H9 (cell line): ENCODE measurements around the gene FST. TPM values are rescaled to one million over a fixed set of nuclear protein-coding genes. Genes with fewer than 3 reads are reported as not detected.

Source experiments
- DNase-seq: peaks from one replicate; pipeline ENCODE4 v3.0.0-alpha.2; 2017
- H2AFZ ChIP-seq: one replicate; pipeline ENCODE4 v1.6.1; 2013; ENCODE audit warnings: mild to moderate bottlenecking, low read length, control low read depth, moderate library complexity
- H2AK5ac ChIP-seq: 2 replicates; pipeline ENCODE4 v1.6.1; 2013; ENCODE audit warnings: low read length, control low read depth, mixed read lengths; ENCODE audit not compliant: insufficient read length
- H2BK120ac ChIP-seq: one replicate; pipeline ENCODE4 v1.6.1; 2013; ENCODE audit warnings: low read depth, mild to moderate bottlenecking, low read length, control low read depth, inconsistent platforms; ENCODE audit not compliant: poor library complexity, severe bottlenecking
- H2BK12ac ChIP-seq: 2 replicates; pipeline ENCODE4 v1.6.1; 2013; ENCODE audit warnings: low read length, control low read depth, mixed read lengths, low read depth; ENCODE audit not compliant: insufficient read length
- H2BK15ac ChIP-seq: 2 replicates; pipeline ENCODE4 v1.6.1; 2013; ENCODE audit warnings: low read depth, low read length, control low read depth
- H2BK20ac ChIP-seq: one replicate; pipeline ENCODE4 v1.6.1; 2013; ENCODE audit warnings: low read depth, mild to moderate bottlenecking, low read length, control low read depth, inconsistent platforms; ENCODE audit not compliant: poor library complexity, severe bottlenecking
- H2BK5ac ChIP-seq: 2 replicates; pipeline ENCODE4 v1.6.1; 2013; ENCODE audit warnings: low read length, control low read depth, mixed read lengths; ENCODE audit not compliant: insufficient read length
- H3K14ac ChIP-seq: 2 replicates; pipeline ENCODE4 v1.6.1; 2013; ENCODE audit warnings: low read length, control low read depth; ENCODE audit not compliant: insufficient read depth
- H3K18ac ChIP-seq: 2 replicates; pipeline ENCODE4 v1.6.1; 2013; ENCODE audit warnings: low read depth, mild to moderate bottlenecking, mixed read lengths, low read length, control low read depth; ENCODE audit not compliant: insufficient read length
- H3K23ac ChIP-seq: 2 replicates; pipeline ENCODE4 v1.6.1; 2013; ENCODE audit warnings: low read length, control low read depth, mixed read lengths, low read depth; ENCODE audit not compliant: insufficient read length
- H3K23me2 ChIP-seq: 2 replicates; pipeline ENCODE4 v1.6.1; 2013; ENCODE audit warnings: low read depth, mild to moderate bottlenecking, mixed read lengths, low read length, control low read depth; ENCODE audit not compliant: insufficient read length, poor library complexity, severe bottlenecking
- H3K27ac ChIP-seq: 2 replicates; pipeline ENCODE4 v1.5.1; 2013; ENCODE audit warnings: low read length, control low read depth, mixed read lengths, low read depth; ENCODE audit not compliant: insufficient read length
- H3K27me3 ChIP-seq: 2 replicates; pipeline ENCODE4 v1.6.1; 2013; ENCODE audit warnings: low read length, control low read depth, inconsistent platforms; ENCODE audit not compliant: insufficient read depth
- H3K4ac ChIP-seq: 2 replicates; pipeline ENCODE4 v1.6.1; 2013; ENCODE audit warnings: low read depth, mild to moderate bottlenecking, control low read depth, inconsistent platforms, low read length, moderate library complexity
- H3K4me1 ChIP-seq: 2 replicates; pipeline ENCODE4 v1.6.1; 2013; ENCODE audit warnings: low read length, control low read depth, inconsistent platforms; ENCODE audit not compliant: insufficient read depth
- H3K4me2 ChIP-seq: 2 replicates; pipeline ENCODE4 v1.6.1; 2013; ENCODE audit warnings: low read length, control low read depth, mixed read lengths; ENCODE audit not compliant: insufficient read length, insufficient read depth
- H3K56ac ChIP-seq: 2 replicates; pipeline ENCODE4 v1.6.1; 2013; ENCODE audit warnings: low read depth, mild to moderate bottlenecking, mixed read lengths, low read length, control low read depth; ENCODE audit not compliant: insufficient read length
- H3K79me1 ChIP-seq: 2 replicates; pipeline ENCODE4 v1.6.1; 2013; ENCODE audit warnings: low read depth, mild to moderate bottlenecking, moderate library complexity, low read length, control low read depth, inconsistent platforms; ENCODE audit not compliant: insufficient read depth, poor library complexity, severe bottlenecking
- H3K79me2 ChIP-seq: 2 replicates; pipeline ENCODE4 v1.6.1; 2013; ENCODE audit warnings: low read length, control low read depth, inconsistent platforms; ENCODE audit not compliant: insufficient read depth
- H3K9ac ChIP-seq: 2 replicates; pipeline ENCODE4 v1.6.1; 2013; ENCODE audit warnings: low read length, control low read depth, mixed read lengths; ENCODE audit not compliant: insufficient read length; ENCODE audit errors: extremely low read depth
- H3K9me3 ChIP-seq: one replicate; pipeline ENCODE4 v1.6.1; 2013; ENCODE audit warnings: low read depth, low read length, inconsistent platforms; ENCODE audit not compliant: control insufficient read depth
- H3T11ph ChIP-seq: one replicate; pipeline ENCODE4 v1.6.1; 2013; ENCODE audit warnings: mild to moderate bottlenecking, low read length, control low read depth, inconsistent platforms
- H4K20me1 ChIP-seq: one replicate; pipeline ENCODE4 v1.6.1; 2013; ENCODE audit not compliant: control insufficient read depth, insufficient read length, insufficient read depth
- H4K5ac ChIP-seq: 2 replicates; pipeline ENCODE4 v1.6.1; 2013; ENCODE audit warnings: low read depth, mild to moderate bottlenecking, mixed read lengths, low read length, control low read depth; ENCODE audit not compliant: insufficient read length
- H4K8ac ChIP-seq: replicated peaks from 2 replicates; pipeline ENCODE4 v1.6.1; 2013; ENCODE audit warnings: low read length, control low read depth, mixed read lengths, low read depth; ENCODE audit not compliant: insufficient read length
- H4K91ac ChIP-seq: 2 replicates; pipeline ENCODE4 v1.6.1; 2013; ENCODE audit warnings: low read depth, mild to moderate bottlenecking, moderate library complexity, mixed read lengths, low read length, control low read depth; ENCODE audit not compliant: insufficient read length
- H3K27ac Mint-ChIP-seq, 3 experiments: 2 replicates in 2 of 3; 3 replicates in 1 of 3; pipeline ENCODE4 v1.8.0; 2020 to 2021; ENCODE audit warnings: mixed read lengths in 3 of 3, mild to moderate bottlenecking in 1 of 3, moderate library complexity in 1 of 3
- H3K27me3 Mint-ChIP-seq: 2 replicates; pipeline ENCODE4 v1.8.0; 2021; ENCODE audit warnings: low read depth, mild to moderate bottlenecking, moderate library complexity, mixed read lengths
- H3K36me3 Mint-ChIP-seq, 3 experiments: 2 replicates in 2 of 3; 3 replicates in 1 of 3; pipeline ENCODE4 v1.8.0; 2020 to 2021; ENCODE audit warnings: low read depth in 3 of 3, mixed read lengths in 3 of 3; ENCODE audit not compliant: insufficient read depth in 1 of 3
- H3K4me1 Mint-ChIP-seq, 2 experiments: 2 replicates each; pipeline ENCODE4 v1.8.0; 2020; ENCODE audit warnings: mixed read lengths in 2 of 2
- H3K4me3 Mint-ChIP-seq, 2 experiments: 2 replicates in 1 of 2; 3 replicates in 1 of 2; pipeline ENCODE4 v1.8.0; 2020 to 2021; ENCODE audit warnings: mild to moderate bottlenecking in 2 of 2, mixed read lengths in 2 of 2, moderate library complexity in 1 of 2
- H3K9me3 Mint-ChIP-seq, 2 experiments: 2 replicates in 1 of 2; 3 replicates in 1 of 2; pipeline ENCODE4 v1.8.0; 2020; ENCODE audit warnings: mild to moderate bottlenecking in 2 of 2, mixed read lengths in 2 of 2, moderate library complexity in 1 of 2
- CTCF ChIP-seq: fragments of 200-600 bp; sonication (generic); conservative IDR thresholded peaks from 3 replicates; pipeline ENCODE4 v1.8.0; 2021; ENCODE audit warnings: antibody characterized with exemption, mild to moderate bottlenecking
- WGBS: extraction: QIAGEN DNeasy Blood & Tissue Kit; methylation state at CpG from one replicate; pipeline ENCODE4 v1.1.7; 2013; ENCODE audit warnings: missing lambda C conversion rate, low lambda C conversion rate, mixed read lengths; ENCODE audit not compliant: insufficient read length; ENCODE audit errors: extremely low coverage; 5-methylcytosine and 5-hydroxymethylcytosine counted together
- total RNA-seq: library from RNA; stranded (reverse); gene quantifications from 2 replicates; pipeline ENCODE4 v1.2.1, GENCODE V29; 2021

The FST gene
- total RNA-seq, 1 experiment from 2014 or later, result 111 TPM

- Histone ChIP-seq H2BK5ac (no peak overlapping the region), H3K27me3 (no peaks in the 10 kb centered on the region), H3K9me3 (no peaks in the 10 kb centered on the region), H2BK12ac (no peak overlapping the region), H4K8ac (no peak overlapping the region), H3K4me1 (no peaks in the 10 kb centered on the region), H3K14ac (no peak overlapping the region), H3K9ac (no peak overlapping the region), H3K56ac (no peak overlapping the region), H4K91ac (no peak overlapping the region), H3K23me2 (no peaks in the 10 kb centered on the region), H3K4me2 (no peak overlapping the region), H3K23ac (no peak overlapping the region), H3K79me2 (no peaks in the 10 kb centered on the region), H4K5ac (no peak overlapping the region), H2BK120ac (no peak overlapping the region), H3T11ph (no peak overlapping the region), H2BK20ac (no peak overlapping the region), H4K20me1 (no peaks in the 10 kb centered on the region), H2AK5ac (no peak overlapping the region), H3K79me1 (no peaks in the 10 kb centered on the region), H3K27ac (no peak overlapping the region), H3K4ac (no peak overlapping the region), H2AFZ (no peak overlapping the region), H2BK15ac (no peak overlapping the region), H3K18ac (no peak overlapping the region)
- H3K9me3 Mint-ChIP-seq, result no peaks in the 10 kb centered on the region
- no peak overlapping the region for H3K4me3 Mint-ChIP-seq
- no peak overlapping the region for H3K27ac Mint-ChIP-seq
- no peaks in the 10 kb centered on the region for H3K4me1 Mint-ChIP-seq
- TF ChIP-seq CTCF, result no peak
- H3K36me3 Mint-ChIP-seq, result no peaks in the 10 kb centered on the region
- no peak for DNase-seq
- H3K27me3 Mint-ChIP-seq, result no peaks in the 10 kb centered on the region
- WGBS, result no CpG with 5 or more reads among the region's 13 CpGs
Observed at GRCh38 chr5:53438079-53438478, 42.4 kb upstream of the FST start.
